ENCODE data around the gene SCAI.

Gene SCAI

DNA sequence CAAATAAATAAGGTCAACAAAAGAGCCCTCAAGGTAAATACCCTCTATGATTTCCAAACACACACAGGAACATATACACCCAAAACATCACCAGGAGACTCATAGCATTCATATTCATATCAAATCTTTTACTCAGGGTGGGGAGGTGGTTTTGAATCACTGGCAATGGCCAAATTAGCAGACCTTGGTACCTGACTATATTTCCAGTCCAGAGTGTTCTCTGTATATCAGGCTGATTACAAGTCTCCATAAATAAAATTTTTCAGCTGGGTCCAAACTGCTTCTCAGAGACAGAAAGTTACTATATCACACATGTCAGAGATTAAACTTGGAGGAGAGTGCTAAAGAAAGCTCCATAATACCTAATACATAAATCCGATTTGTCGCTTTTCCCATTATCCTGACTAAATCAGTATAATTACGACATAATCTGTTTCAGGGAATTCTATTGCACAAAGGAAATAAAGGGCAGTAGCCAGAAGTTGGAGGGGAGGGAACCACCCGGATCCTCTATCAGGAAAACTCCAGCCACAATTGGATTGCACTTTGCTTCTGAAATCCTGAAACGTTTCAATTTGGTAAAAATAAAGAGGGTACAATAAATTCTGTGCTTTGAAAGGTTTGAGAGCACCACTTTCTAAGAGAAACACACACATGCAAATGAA lies 195.5 kb downstream of the SCAI start:
- no peak overlapping the region for H3K4me3 ChIP-seq (ENCODE audit: low read depth, low read length)
- TF ChIP-seq, protein P1, sequence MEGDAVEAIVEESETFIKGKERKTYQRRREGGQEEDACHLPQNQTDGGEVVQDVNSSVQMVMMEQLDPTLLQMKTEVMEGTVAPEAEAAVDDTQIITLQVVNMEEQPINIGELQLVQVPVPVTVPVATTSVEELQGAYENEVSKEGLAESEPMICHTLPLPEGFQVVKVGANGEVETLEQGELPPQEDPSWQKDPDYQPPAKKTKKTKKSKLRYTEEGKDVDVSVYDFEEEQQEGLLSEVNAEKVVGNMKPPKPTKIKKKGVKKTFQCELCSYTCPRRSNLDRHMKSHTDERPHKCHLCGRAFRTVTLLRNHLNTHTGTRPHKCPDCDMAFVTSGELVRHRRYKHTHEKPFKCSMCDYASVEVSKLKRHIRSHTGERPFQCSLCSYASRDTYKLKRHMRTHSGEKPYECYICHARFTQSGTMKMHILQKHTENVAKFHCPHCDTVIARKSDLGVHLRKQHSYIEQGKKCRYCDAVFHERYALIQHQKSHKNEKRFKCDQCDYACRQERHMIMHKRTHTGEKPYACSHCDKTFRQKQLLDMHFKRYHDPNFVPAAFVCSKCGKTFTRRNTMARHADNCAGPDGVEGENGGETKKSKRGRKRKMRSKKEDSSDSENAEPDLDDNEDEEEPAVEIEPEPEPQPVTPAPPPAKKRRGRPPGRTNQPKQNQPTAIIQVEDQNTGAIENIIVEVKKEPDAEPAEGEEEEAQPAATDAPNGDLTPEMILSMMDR (IDR thresholded peaks at IDR 0.05; ENCODE audit: insufficient read depth, low read depth, low read length, missing control alignments) = no peak
- no peak for DNase-seq (ENCODE audit: low read depth)

DNA sequence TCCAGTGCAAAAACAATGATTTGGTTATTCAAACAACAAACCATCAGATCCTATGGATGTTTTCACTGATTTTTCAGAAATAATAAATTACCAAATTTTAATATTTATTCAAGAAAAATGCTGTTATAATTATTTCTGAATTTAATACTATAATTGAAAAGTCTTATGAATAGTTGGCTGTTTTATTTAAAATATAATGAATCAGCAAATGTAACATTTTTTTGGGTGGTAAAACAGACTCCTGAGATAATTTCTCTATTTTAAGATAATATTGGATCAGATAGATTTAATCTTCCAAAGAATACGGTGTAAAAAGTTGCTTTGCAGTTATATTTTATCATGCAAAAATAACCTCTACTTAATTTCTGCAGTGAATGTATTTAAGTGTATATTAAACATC lies 197.2 kb downstream of the SCAI start:
- TF ChIP-seq, protein P1 (IDR thresholded peaks at IDR 0.05; ENCODE audit: insufficient read depth, low read depth, low read length, missing control alignments) = no peak

DNA sequence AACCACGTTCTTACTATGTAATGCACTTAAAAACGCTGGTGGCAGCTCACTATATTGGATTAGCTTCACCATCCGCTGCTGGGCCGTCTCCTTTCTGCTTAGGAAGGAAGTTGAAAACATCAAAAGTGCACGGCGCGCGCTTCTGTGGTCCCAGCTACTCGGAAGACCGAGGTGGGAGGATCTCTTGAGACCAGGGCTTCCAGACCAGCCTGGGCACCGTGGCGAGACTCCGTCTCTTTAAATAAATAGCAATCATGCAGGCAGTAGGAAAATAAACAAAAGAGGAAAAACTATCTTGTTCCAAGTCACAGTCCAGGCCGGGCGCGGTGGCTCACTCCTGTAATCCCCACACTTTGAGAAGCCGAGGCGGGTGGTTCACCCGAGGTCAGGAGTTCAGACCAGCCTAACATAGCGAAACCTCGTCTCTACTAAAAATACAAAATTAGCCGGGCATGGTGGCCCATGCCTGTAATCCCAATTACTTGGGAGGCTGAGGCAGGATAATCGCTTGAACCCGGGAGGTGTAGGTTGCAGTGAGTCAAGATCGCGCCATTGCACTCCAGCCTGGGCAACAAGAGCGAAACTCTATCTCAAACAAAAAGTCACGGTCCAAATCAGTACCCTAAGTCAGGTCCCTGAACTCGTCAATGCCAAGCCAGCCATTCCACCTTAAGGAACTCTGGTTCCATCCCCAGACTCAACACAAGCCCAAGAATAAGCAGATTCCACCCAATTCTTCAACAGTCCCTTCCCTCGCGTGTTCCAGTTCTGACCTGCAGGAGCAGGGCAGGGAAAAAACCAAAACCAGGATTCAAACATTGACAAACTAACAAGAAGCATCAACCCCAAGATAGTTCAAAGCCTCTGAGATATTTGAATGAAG lies 201.4 kb downstream of the SCAI start:
- TF ChIP-seq, protein P1 (IDR thresholded peaks at IDR 0.05; ENCODE audit: insufficient read depth, low read depth, low read length, missing control alignments) = no peak
- DNase-seq (ENCODE audit: low read depth) = peak; percentile 83
- peak overlapping the region; percentile 76 for H3K4me3 ChIP-seq (ENCODE audit: low read depth, low read length)

More for the DNA sequence above, 197.2 kb downstream of the SCAI start:
- DNase-seq (ENCODE audit: low read depth) = no peak
- H3K4me3 ChIP-seq (ENCODE audit: low read depth, low read length) = no peak overlapping the region

DNA sequence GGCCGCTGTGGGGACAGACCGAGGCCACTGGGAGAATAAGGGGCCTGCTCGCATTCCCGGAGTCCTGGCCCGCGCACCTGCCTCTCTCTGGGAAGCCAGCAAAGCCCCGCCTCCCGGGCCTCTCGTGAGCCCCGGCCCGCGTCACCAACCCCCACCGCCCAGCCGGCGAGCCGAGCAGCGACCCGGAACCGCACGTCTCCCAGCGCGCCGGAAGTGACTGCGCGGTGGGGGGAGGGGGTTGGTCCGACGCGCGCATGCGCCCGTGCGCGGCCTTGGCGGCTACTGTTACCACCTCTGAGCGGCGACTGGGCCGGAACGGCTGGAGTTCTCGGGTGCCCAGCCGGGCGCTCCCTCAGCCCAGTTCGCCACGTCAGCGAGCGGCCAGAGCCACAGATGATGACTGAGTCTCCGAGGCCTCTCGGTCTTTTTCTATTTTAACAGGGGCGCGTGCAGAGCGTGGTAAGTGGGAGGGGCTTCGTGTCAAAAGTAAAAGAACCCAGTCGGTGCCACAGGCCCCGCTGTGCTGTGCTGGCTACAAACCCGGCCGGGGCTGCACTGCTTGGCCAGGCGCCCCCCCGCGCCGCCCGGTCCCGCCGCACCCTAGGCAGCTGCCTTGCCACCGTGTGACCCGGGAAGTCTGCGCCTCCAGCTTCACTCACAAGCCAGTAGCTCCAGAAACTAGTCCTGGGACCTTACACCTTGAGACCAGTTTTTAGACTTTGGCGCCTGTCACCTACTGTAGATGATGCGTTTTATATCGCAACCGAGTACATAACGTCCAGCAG lies 202.2 kb downstream of the SCAI start, which contains the start of gene GOLGA1:
GOLGA1 (minus strand) TSS at position 190 of the 785 bp plus-strand sequence. CDS start 2,372 bp downstream, outside the sequence.
- H3K4me3 ChIP-seq (ENCODE audit: low read depth, low read length) = peak within 1 kb of the TSS; percentile 76
- peak; percentile 96 for DNase-seq (ENCODE audit: low read depth)
- TF ChIP-seq, protein P1 (IDR thresholded peaks at IDR 0.05; ENCODE audit: insufficient read depth, low read depth, low read length, missing control alignments) = no peak

DNA sequence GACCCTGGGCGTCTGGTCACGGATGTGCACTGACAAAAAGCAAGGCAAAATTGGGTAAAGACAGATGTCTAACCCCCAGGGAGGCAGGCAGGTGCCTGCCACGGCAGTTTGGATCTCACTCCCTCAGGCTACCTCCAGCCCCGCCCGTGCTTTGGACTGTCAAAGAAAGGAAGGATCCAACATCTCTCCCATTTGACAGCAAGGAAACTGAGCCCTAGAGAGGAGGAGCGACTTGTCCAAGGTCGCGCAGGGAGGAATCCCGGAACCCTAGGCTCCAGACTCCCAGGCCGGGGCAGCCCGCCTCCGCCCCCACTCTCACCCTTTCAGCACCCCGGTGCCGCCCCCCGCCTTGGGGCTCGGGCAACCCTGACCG lies 202.8 kb downstream of the SCAI start:
- peak overlapping the region; percentile 76 for H3K4me3 ChIP-seq (ENCODE audit: low read depth, low read length)
- DNase-seq (ENCODE audit: low read depth) = no peak
- TF ChIP-seq, protein P1 (IDR thresholded peaks at IDR 0.05; ENCODE audit: insufficient read depth, low read depth, low read length, missing control alignments) = no peak

DNA sequence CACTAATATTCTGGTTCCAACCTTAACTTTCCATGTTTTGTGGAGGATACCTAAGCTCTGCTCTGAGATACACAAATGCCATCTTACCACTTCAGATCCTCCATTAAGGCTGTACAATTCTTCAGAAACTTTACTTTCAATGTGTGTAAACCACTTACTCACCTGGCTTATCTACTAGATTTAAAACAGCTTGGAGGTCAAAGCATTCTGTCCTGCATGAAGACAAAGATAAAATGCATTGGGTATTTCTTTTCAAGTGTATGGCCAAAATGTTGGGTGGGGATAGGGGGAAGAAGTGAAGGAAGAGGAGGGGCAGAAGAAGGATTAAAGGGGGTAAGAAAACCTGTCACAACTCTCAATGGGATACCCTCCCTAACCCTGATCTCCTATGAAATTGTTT lies 203.4 kb downstream of the SCAI start:
- TF ChIP-seq, protein P1 (IDR thresholded peaks at IDR 0.05; ENCODE audit: insufficient read depth, low read depth, low read length, missing control alignments) = no peak
- no peak for DNase-seq (ENCODE audit: low read depth)
- peak overlapping the region; percentile 76 for H3K4me3 ChIP-seq (ENCODE audit: low read depth, low read length)

Measured in GM12865 (cell line).